Neural progenitor cell (in vitro differentiated cells): ENCODE data around the gene ARSB. TPM values are rescaled to one million over a fixed set of nuclear protein-coding genes. Genes with fewer than 3 reads are reported as not detected.

ENCODE experiments used
- DNase-seq: peaks from one replicate; pipeline ENCODE4 v3.0.0-alpha.2; 2016; ENCODE audit warnings: low spot score
- H2AFZ ChIP-seq: fragments of 200-600 bp; sonication (generic); replicated peaks from 2 replicates; pipeline ENCODE4 v1.6.1; 2016; ENCODE audit warnings: antibody characterized with exemption
- H3F3A ChIP-seq: fragments of 200-600 bp; sonication (generic); 2 replicates; pipeline ENCODE4 v1.6.1; 2016; ENCODE audit warnings: antibody characterized with exemption, low read depth
- H3K27ac ChIP-seq: fragments of 200-600 bp; sonication (generic); 2 replicates; pipeline ENCODE4 v1.5.1; 2016; ENCODE audit warnings: mild to moderate bottlenecking
- H3K27me3 ChIP-seq: fragments of 200-600 bp; sonication (generic); 2 replicates; pipeline ENCODE4 v1.6.1; 2016; ENCODE audit warnings: mild to moderate bottlenecking, moderate library complexity
- H3K36me3 ChIP-seq: fragments of 200-600 bp; sonication (generic); 2 replicates; pipeline ENCODE4 v1.5.1; 2016
- H3K4me1 ChIP-seq: fragments of 200-600 bp; sonication (generic); 2 replicates; pipeline ENCODE4 v1.6.1; 2016; ENCODE audit warnings: mixed run types
- H3K4me2 ChIP-seq: fragments of 200-600 bp; sonication (generic); 2 replicates; pipeline ENCODE4 v1.6.1; 2016
- H3K4me3 ChIP-seq: fragments of 200-600 bp; sonication (generic); 2 replicates; pipeline ENCODE4 v1.5.1; 2016
- H3K79me2 ChIP-seq: fragments of 200-600 bp; sonication (generic); 2 replicates; pipeline ENCODE4 v1.6.1; 2016; ENCODE audit warnings: low read depth
- H3K9ac ChIP-seq: fragments of 200-600 bp; sonication (generic); 2 replicates; pipeline ENCODE4 v1.6.1; 2016
- H3K9me3 ChIP-seq: fragments of 200-600 bp; sonication (generic); 2 replicates; pipeline ENCODE4 v1.5.1; 2016; ENCODE audit warnings: low read depth
- H4K20me1 ChIP-seq: fragments of 200-600 bp; sonication (generic); 2 replicates; pipeline ENCODE4 v1.6.1; 2016; ENCODE audit warnings: low read depth
- H3K27ac Mint-ChIP-seq: 3 replicates; pipeline ENCODE4 v1.8.0; 2021; ENCODE audit warnings: mixed read lengths
- H3K27me3 Mint-ChIP-seq: 2 replicates; pipeline ENCODE4 v1.8.0; 2022; ENCODE audit warnings: low read depth, mild to moderate bottlenecking, inconsistent platforms, moderate library complexity, mixed read lengths; ENCODE audit not compliant: insufficient read depth
- H3K36me3 Mint-ChIP-seq: 3 replicates; pipeline ENCODE4 v1.8.0; 2021; ENCODE audit warnings: mixed read lengths
- H3K4me1 Mint-ChIP-seq: 3 replicates; pipeline ENCODE4 v1.8.0; 2021; ENCODE audit warnings: mixed read lengths
- H3K4me3 Mint-ChIP-seq: 3 replicates; pipeline ENCODE4 v1.8.0; 2021; ENCODE audit warnings: mild to moderate bottlenecking, moderate library complexity, mixed read lengths
- H3K9me3 Mint-ChIP-seq: 3 replicates; pipeline ENCODE4 v1.8.0; 2020; ENCODE audit warnings: mixed read lengths
- EZH2 ChIP-seq: fragments of 200-600 bp; sonication (generic); IDR thresholded peaks from 2 replicates; pipeline ENCODE4 v1.6.1; 2017; ENCODE audit warnings: antibody characterized with exemption, mild to moderate bottlenecking, moderate library complexity
- EZH2phosphoT487 ChIP-seq: fragments of 200-600 bp; sonication (generic); IDR thresholded peaks from 2 replicates; pipeline ENCODE4 v1.6.1; 2017; ENCODE audit warnings: antibody characterized with exemption
- total RNA-seq: library from RNA; depleted of rRNA; stranded (reverse); fragments of >200 nt; gene quantifications from 2 replicates; pipeline ENCODE4 v1.2.3, GENCODE V29; 2015; ENCODE audit warnings: low replicate concordance
- TF ChIP-seq, protein P1 (sequence below): fragments of 200-600 bp; sonication (generic); IDR thresholded peaks from 2 replicates; pipeline ENCODE4 v1.5.1; 2017; ENCODE audit warnings: antibody characterized with exemption, mild to moderate bottlenecking

ARSB gene
- total RNA-seq, 1 donor from 2014 or later: 15.3 TPM

DNA sequence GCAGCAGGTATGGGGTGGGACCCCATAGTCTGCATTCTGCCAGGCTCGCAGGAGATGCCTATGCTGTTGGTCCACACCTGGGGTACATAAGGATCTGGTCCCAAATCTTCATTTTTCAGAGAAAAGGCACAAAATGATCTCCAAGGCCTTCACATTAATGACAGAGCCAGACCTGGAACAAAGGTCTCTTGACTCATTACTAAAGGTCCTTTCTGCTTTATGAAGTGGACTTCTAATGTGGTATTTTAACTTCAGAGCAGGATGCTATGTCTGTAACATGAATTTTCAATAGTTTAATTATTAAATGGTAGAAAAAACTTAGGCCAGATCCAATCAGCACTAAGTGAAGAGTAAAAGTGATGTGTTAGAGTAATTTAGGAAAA lies 46.4 kb upstream of the ARSB start:
- Mint-ChIP-seq H3K4me1 (peaks cover 3% of the 10 kb centered on the region), H3K9me3 (no peaks in the 10 kb centered on the region), H3K4me3 (no peak overlapping the region), H3K36me3 (no peaks in the 10 kb centered on the region), H3K27ac (no peak overlapping the region), H3K27me3 (peaks cover 3% of the 10 kb centered on the region)
- Histone ChIP-seq H3K4me2 (no peak overlapping the region), H3F3A (no peaks in the 10 kb centered on the region), H3K4me1 (no peaks in the 10 kb centered on the region), H4K20me1 (no peaks in the 10 kb centered on the region), H3K27ac (no peak overlapping the region), H3K79me2 (no peaks in the 10 kb centered on the region), H3K4me3 (no peak overlapping the region), H3K9ac (no peak overlapping the region), H3K36me3 (no peaks in the 10 kb centered on the region), H3K27me3 (no peaks in the 10 kb centered on the region), H3K9me3 (no peaks in the 10 kb centered on the region), H2AFZ (no peak overlapping the region)
- TF ChIP-seq, protein P1, sequence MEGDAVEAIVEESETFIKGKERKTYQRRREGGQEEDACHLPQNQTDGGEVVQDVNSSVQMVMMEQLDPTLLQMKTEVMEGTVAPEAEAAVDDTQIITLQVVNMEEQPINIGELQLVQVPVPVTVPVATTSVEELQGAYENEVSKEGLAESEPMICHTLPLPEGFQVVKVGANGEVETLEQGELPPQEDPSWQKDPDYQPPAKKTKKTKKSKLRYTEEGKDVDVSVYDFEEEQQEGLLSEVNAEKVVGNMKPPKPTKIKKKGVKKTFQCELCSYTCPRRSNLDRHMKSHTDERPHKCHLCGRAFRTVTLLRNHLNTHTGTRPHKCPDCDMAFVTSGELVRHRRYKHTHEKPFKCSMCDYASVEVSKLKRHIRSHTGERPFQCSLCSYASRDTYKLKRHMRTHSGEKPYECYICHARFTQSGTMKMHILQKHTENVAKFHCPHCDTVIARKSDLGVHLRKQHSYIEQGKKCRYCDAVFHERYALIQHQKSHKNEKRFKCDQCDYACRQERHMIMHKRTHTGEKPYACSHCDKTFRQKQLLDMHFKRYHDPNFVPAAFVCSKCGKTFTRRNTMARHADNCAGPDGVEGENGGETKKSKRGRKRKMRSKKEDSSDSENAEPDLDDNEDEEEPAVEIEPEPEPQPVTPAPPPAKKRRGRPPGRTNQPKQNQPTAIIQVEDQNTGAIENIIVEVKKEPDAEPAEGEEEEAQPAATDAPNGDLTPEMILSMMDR: no peak
- TF ChIP-seq EZH2: no peak
- TF ChIP-seq EZH2phosphoT487: no peak
- no peak for DNase-seq

DNA sequence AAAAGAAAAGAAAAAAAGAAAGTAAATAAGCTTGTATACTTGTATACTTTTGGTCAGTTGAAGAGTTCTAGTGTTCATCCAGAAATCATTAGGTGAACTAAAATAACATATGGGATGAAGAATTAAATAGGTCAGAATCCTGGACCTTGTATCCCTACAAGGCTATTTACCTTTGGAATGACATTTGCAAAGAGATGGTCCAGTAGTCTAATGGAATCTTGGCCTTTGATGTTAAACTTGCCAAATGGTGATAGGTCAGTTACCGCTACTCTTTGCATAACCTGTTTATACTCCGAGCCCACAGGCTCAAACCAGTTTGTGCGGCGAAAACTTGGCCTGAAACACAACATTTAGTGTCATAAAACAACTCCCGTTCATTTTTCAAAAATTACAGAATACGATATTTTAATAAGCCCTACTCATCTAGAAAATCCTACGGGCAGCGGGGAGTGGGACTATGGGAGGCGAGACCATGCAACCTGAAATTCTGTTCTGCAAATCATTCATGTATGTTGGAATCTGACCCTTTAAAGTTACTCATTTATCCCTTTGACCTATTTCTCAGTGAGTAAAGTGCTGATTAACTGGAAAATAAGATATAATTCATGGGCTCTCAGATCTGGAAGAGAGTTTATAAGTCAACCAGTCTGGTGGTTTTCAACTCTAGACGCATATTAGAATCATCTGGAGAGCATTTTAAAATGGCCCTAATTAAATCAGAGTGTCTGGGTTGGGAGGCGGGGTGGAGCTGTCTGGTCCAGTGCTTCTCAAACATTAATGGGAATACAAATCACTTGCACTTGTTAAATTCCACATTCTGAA lies 45.8 kb upstream of the ARSB start:
- H3K4me3 ChIP-seq: no peak overlapping the region
- H3K9me3 Mint-ChIP-seq: no peaks in the 10 kb centered on the region
- peaks cover 3% of the 10 kb centered on the region for H3K27me3 Mint-ChIP-seq
- H3K27me3 ChIP-seq: no peaks in the 10 kb centered on the region
- no peak overlapping the region for H2AFZ ChIP-seq
- no peak overlapping the region for H3K27ac Mint-ChIP-seq
- H3K4me1 ChIP-seq: no peaks in the 10 kb centered on the region
- H3K9ac ChIP-seq: no peak overlapping the region
- TF ChIP-seq EZH2phosphoT487 (no peak), EZH2 (no peak)
- TF ChIP-seq, protein P1: no peak
- no peaks in the 10 kb centered on the region for H4K20me1 ChIP-seq
- H3K4me2 ChIP-seq: no peak overlapping the region
- no peaks in the 10 kb centered on the region for H3K36me3 Mint-ChIP-seq
- no peak overlapping the region for H3K4me3 Mint-ChIP-seq
- no peaks in the 10 kb centered on the region for H3F3A ChIP-seq
- no peak for DNase-seq
- no peaks in the 10 kb centered on the region for H3K79me2 ChIP-seq
- peaks cover 3% of the 10 kb centered on the region for H3K4me1 Mint-ChIP-seq
- H3K36me3 ChIP-seq: no peaks in the 10 kb centered on the region
- H3K27ac ChIP-seq: no peak overlapping the region
- no peaks in the 10 kb centered on the region for H3K9me3 ChIP-seq

DNA sequence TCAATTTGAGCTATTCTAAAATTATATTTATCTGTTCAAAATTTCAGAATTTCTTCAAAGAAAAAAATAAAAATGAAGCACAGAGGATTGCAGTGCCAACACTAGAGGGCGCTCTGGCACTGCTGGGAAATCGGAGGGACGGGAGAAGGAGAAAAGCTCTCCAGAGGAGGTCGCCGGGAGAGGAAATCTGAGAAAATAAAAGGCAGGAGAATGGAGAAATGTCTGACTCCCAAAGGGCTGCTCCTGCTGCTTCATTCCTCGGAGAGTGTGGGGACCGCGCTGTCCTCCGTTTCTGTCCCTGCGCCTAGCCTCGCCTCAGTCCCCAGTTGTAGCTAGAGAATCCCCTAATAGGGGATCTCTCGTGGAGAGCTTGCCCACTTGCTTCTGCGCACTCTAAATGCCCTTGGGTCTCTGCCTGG lies 40.0 kb upstream of the ARSB start:
- no peaks in the 10 kb centered on the region for H3K36me3 ChIP-seq
- no peak overlapping the region for H3K27ac ChIP-seq
- peak overlapping the region; percentile 88 for H2AFZ ChIP-seq
- H4K20me1 ChIP-seq: no peaks in the 10 kb centered on the region
- H3K4me1 ChIP-seq: peaks cover 11% of the 10 kb centered on the region
- H3K4me2 ChIP-seq: peak overlapping the region; percentile 66
- Mint-ChIP-seq H3K4me1 (peaks cover 13% of the 10 kb centered on the region), H3K27ac (peak overlapping the region; percentile 55), H3K36me3 (no peaks in the 10 kb centered on the region), H3K27me3 (no peaks in the 10 kb centered on the region), H3K4me3 (peak overlapping the region; percentile 74), H3K9me3 (no peaks in the 10 kb centered on the region)
- no peak overlapping the region for H3K9ac ChIP-seq
- H3K4me3 ChIP-seq: peak overlapping the region; percentile 24
- H3K27me3 ChIP-seq: peaks cover 4% of the 10 kb centered on the region
- H3K79me2 ChIP-seq: no peaks in the 10 kb centered on the region
- peak; percentile 81 for DNase-seq
- no peaks in the 10 kb centered on the region for H3K9me3 ChIP-seq
- H3F3A ChIP-seq: no peaks in the 10 kb centered on the region
- TF ChIP-seq, protein P1: peak; percentile 100
- peak; percentile 46 for TF ChIP-seq EZH2
- no peak for TF ChIP-seq EZH2phosphoT487
